BE2C (cell line): ENCODE measurements around the gene ARHGAP26.

Source experiments
- DNase-seq: peaks from one replicate; pipeline ENCODE4 v3.0.0-alpha.2; 2020
- H3K27me3 ChIP-seq: fragments of 250-450 bp; sonication (Bioruptor Pico); 2 replicates; pipeline ENCODE4 v1.5.1; 2020; ENCODE audit warnings: mild to moderate bottlenecking
- H3K36me3 ChIP-seq: fragments of 250-450 bp; sonication (Bioruptor Pico); 2 replicates; pipeline ENCODE4 v1.5.1; 2020; ENCODE audit warnings: mild to moderate bottlenecking
- H3K4me1 ChIP-seq: fragments of 250-450 bp; sonication (Bioruptor Pico); 2 replicates; pipeline ENCODE4 v1.5.1; 2020
- H3K4me3 ChIP-seq: 2 replicates; pipeline ENCODE4 v1.5.1; 2011; ENCODE audit warnings: low read depth, low read length
- H3K9me3 ChIP-seq: fragments of 250-450 bp; sonication (Bioruptor Pico); 2 replicates; pipeline ENCODE4 v1.5.1; 2020
- CTCF ChIP-seq: IDR thresholded peaks from 2 replicates; pipeline ENCODE4 v1.5.1; 2012; ENCODE audit warnings: mild to moderate bottlenecking, low read depth, low read length

Gene ARHGAP26

GRCh38 chr5:142973932-142974331 is 203.8 kb downstream of the ARHGAP26 start:
- H3K9me3 ChIP-seq = no peaks in the 10 kb centered on the region
- no peak for TF ChIP-seq CTCF
- H3K36me3 ChIP-seq = no peaks in the 10 kb centered on the region
- H3K4me1 ChIP-seq = peaks cover 7% of the 10 kb centered on the region
- no peak for DNase-seq
- H3K27me3 ChIP-seq = no peaks in the 10 kb centered on the region
- no peak overlapping the region for H3K4me3 ChIP-seq

- peaks cover 7% of the 10 kb centered on the region for H3K4me1 ChIP-seq
- no peaks in the 10 kb centered on the region for H3K36me3 ChIP-seq
- no peak overlapping the region for H3K4me3 ChIP-seq
- no peak for TF ChIP-seq CTCF
- no peaks in the 10 kb centered on the region for H3K9me3 ChIP-seq
- DNase-seq = no peak
- H3K27me3 ChIP-seq = no peaks in the 10 kb centered on the region
Measured at GRCh38 chr5:142974409-142974808, 204.2 kb downstream of the ARHGAP26 start.

GRCh38 chr5:142976861-142977260 is 206.7 kb downstream of the ARHGAP26 start:
- TF ChIP-seq CTCF = no peak
- Histone ChIP-seq H3K36me3 (no peaks in the 10 kb centered on the region), H3K4me1 (peaks cover 9% of the 10 kb centered on the region), H3K9me3 (no peaks in the 10 kb centered on the region), H3K4me3 (no peak overlapping the region), H3K27me3 (no peaks in the 10 kb centered on the region)
- no peak for DNase-seq

GRCh38 chr5:142977363-142978051 is 207.3 kb downstream of the ARHGAP26 start:
- TF ChIP-seq CTCF = no peak
- Histone ChIP-seq H3K36me3 (no peaks in the 10 kb centered on the region), H3K4me1 (peaks cover 13% of the 10 kb centered on the region), H3K4me3 (no peak overlapping the region), H3K9me3 (no peaks in the 10 kb centered on the region), H3K27me3 (no peaks in the 10 kb centered on the region)
- DNase-seq = no peak

- H3K27me3 ChIP-seq = no peaks in the 10 kb centered on the region
- no peak for DNase-seq
- no peak for TF ChIP-seq CTCF
- no peaks in the 10 kb centered on the region for H3K36me3 ChIP-seq
- no peak overlapping the region for H3K4me3 ChIP-seq
- peaks cover 13% of the 10 kb centered on the region for H3K4me1 ChIP-seq
- H3K9me3 ChIP-seq = no peaks in the 10 kb centered on the region
Measured at GRCh38 chr5:142978252-142978651, 208.1 kb downstream of the ARHGAP26 start.

GRCh38 chr5:142978726-142979125 is 208.5 kb downstream of the ARHGAP26 start:
- no peak for DNase-seq
- Histone ChIP-seq H3K9me3 (no peaks in the 10 kb centered on the region), H3K4me1 (peaks cover 13% of the 10 kb centered on the region), H3K27me3 (no peaks in the 10 kb centered on the region), H3K36me3 (no peaks in the 10 kb centered on the region), H3K4me3 (no peak overlapping the region)
- TF ChIP-seq CTCF = no peak
